HG02885 (cell line): ENCODE measurements around the gene REXO1.
A peak's percentile ranks its signal among the peaks of the same experiment; 100 is the strongest.
"Not testable (repeated sequence)": the region's sequence is repeated elsewhere in the genome, so short reads cannot be mapped to it uniquely, and the experiment has no call there.

Source experiments
- ATAC-seq: cut with Tn5 transposase; IDR thresholded peaks from one replicate; pipeline ENCODE4 v1.9.1; 2021; ENCODE audit warnings: mild to moderate bottlenecking; ENCODE audit not compliant: unreplicated experiment, poor library complexity

The REXO1 gene

DNA sequence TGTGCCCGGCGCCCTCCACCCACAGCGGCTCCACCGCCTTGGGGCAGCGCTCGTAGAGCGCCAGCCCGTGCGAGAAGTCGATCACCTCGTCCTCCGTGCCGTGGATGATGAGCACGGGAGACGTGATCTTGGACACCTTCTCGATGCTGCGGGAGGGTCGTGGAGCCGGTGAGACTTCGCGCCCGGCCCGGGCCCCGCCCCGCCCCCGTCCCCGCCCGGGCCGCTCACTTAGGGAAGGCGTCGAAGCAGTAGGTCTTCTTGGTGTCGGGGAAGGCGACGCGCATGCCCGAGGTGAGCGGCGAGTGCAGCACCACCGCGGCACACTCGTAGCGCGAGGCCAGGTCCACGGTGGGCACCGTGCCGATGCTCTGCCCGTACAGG, 29.0 kb upstream of the REXO1 start:
- ATAC-seq = not testable (repeated sequence)

DNA sequence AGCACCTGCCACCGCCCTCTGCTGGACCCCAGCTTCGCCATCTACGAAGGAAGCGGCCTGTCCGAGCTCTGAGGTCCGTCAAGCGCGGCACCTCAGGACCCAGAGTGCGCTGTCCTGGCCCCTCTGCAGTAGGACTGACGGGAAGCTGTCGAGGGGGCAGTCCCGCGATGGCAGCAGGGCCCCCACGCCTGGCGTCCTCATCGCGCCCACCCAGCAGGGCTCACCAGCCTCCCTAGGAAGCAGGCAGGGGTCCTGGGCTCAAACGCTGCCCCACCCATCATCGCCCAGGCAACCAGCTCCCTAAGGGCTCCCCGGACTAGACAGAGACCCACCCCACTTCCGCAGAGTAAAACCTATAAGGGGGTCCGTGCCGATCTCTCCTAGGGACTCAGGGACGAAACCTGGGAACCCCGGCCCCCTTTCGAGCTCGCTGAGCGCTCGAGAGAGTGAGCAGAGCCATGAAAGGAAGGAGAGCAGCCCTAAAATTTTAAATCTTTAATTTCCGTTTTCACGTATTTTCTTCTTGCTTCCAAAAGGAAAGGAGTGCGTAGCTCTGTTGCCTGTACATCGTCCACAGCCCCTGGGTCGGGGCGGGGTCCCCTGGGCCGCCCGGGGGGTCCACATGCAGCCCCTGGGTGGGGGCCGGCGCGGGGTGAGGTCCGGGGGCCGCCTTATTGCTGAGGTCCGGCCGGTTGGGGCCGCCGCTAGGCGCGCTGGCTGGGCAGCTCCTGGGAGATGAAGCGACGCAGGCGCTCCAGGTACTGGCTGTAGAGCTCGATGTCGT, 28.4 kb upstream of the REXO1 start:
- ATAC-seq = not testable (repeated sequence)

DNA sequence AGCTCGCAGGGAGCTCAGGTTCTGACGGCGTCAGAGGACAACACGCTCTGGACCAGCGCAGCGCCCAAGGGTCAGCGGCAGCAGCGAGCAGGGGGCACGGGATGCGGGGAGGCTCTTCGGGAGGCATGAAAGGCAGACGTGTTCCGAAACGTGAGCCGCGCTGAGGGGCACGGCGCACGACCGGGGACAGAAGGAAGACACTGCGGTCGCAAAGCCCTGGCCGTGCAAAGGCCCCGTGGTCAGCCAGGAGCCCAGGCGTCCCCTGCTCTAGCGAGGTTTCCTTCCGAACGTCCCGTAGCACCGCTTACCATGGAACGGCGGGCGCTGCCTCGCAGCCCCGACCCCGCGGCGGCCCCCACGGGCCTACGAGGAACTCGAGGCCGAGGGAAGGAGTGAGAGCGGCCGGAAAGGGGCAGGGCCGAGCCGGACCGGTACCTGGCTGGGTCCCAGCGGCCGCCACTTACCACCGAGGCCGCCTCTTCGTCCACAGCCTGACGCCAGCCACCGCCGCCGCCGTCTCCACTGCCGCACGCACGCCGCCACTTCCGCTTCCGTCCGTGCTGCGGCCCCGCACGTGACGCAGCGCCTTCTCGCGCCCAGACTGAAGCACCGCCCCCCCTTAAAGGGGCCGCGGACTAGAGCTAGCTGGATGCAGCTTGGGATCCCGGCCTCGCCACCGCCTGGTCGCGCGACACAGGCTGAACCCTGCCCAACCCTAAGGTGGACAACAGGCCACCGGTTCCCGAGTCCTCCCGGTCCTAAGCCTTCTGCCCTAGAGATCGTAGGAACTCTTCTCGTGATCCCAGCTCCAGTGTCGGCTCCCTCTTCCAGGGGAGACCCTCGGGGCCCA, 27.6 kb upstream of the REXO1 start:
- peak; percentile 93 for ATAC-seq

DNA sequence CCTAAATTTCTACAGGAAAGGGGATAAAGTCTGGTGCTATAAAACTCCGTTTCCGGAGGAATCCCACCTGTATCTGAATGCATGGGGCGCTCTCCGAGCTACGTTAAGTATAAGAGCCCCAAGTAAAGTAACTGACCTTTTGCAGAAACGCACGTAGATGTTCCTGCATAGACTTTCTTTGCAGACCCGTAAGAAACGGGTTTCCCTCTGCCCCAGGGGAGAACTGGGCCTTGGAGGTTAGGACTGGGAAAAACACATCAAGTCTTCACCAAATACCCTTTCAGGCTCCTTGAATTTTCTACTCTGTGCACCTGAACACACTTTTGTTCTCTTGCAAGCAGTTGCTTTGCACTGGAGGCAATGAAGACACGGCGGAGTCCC, 27.0 kb upstream of the REXO1 start:
- ATAC-seq = not testable (repeated sequence)

DNA sequence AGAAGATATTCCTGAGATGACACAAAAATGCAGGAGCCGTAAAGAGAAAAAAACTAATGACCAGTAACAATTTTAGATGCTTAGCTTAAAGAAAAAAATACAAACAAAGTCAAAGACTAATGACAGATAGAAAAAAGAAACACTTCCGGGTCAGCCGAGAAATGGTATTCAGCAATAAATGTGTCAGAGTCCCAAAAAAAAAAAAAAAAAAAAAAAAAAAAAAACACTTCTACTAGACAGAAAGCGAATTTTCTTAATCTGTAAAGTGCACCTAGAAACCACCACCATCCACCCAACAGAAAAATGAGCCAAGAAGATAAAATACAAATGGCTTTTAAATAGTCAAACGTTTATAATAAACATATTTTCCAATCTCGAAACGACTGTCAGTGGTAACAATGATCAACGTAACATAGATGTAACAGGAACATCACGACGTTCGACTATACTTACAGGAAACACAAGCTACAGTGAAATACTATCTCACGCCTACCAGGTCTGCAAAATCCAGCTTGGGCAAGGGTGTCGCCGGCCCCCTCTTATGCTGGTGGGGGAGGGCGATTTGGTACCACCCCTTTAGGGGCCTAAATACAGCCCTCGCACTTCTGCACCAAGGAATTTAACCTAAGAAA, 26.4 kb upstream of the REXO1 start:
- ATAC-seq = no peak

DNA sequence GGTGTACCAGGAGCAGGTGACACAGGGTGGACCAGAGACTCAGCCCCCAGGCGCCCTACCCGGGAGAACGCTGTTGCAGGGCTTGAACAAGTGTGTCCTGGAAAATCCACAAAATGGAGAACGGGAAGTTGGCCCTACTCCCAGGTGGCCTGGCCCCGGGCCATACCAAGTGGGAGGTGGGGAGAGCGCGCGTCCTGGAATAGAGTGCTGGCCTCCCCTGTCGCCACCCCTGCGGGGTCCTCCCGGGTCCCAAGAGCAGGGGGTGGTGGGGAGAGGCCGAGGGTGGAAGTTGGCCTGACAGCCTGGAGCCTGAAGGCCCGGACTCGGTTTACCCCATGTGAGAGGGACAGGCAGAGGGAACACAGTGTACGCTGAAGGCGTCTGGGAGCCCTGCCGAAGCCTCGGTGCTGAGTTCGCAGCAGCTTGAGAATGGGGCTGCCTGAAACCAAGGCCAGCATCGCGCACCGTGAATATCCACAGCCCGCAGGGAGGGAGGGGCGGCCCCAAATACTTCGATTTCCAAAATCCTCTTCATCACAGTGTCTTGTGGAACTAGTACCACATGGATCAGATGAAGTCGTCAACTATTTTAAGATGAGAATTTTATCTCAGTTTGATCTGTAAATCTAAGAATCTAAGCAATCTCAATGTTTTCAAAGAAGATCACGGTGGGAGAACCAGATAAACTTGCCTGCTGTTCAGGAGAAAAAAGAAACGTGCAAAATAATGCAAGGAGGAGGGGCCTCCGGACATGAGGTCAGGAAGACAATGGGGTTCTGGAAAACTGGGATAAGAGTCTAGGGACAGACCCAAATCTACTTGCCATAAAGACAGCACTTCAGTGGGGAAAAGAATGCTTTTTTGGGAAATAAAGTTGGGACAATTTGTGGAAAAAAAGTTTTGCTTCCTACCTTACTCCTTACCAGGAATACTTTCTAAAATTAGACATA, 25.5 kb upstream of the REXO1 start:
- no peak for ATAC-seq

DNA sequence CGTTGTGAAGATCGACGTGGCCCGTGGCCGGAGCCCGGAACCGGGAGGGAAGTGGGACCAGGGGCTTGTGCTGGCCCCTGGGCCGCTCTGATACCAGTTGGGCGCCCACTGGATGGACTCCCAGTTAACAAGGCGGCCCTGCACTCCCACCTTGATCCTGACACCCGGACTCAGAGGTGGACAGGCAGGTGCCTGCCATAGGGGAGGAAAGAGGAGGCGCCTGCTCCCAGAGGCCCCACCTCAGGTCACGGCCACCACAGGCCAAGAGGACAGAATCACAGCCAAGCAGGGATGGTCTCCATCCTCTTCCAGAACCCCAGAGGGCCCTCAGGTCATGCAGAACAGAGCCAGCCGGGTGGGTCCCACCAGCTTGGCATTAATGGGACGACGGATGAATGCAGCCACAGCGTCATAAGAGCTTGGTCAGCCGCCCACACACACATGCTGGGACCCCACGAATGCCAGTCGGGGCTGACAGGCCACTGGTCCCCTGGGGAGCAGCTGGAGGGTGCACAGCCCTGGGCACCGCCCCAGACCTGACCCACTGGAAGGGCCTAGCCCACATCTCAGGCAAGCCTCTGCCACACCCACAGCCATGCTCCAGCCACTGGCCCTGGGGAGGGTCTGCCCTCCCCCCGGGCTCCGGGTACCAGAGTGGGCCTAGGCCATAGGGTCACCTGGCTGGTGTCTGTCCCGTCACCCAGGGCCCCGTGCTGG, 24.7 kb upstream of the REXO1 start:
- no peak for ATAC-seq

DNA sequence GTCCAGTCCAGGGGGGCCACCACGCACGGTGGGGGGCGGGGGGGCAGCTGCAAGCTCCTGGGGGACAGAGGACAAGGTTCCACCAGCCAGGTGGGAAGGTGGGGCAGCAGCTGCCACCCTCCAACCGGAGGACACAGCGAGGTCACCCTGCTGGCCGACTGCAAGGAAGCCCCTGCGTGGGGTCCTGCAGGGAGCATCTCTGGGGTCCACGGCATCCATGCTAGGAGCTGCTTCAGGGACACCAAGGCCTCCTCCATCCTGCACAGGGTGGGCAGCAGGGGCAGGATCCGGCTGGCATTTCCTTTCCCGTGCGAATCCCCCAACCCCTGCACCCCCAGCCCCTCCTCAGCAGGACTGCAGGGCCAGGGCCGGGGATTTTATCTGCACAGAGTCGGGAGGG, 23.3 kb upstream of the REXO1 start:
- ATAC-seq = no peak

DNA sequence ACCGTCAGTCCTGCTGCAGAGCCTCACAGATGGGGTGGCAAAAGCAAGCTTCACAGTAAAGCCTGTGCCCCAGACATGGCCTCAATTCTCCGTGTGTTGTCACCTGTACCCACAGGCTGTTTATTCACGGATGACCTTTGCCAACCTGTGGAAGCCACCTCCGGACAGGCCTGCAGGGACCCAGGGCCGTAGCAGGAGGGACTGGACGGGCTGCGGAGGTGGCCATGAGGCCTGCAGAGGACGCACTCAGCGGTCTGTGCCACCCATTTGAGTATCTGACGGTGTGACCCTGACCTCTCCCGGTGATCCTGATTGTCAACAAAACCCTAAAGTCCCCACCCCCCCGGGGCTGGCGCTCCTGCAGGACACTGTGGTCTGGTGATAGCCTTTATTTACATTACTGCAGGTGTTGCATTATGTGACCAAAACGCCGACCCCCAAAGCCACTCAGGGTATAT, 22.9 kb upstream of the REXO1 start:
- no peak for ATAC-seq

DNA sequence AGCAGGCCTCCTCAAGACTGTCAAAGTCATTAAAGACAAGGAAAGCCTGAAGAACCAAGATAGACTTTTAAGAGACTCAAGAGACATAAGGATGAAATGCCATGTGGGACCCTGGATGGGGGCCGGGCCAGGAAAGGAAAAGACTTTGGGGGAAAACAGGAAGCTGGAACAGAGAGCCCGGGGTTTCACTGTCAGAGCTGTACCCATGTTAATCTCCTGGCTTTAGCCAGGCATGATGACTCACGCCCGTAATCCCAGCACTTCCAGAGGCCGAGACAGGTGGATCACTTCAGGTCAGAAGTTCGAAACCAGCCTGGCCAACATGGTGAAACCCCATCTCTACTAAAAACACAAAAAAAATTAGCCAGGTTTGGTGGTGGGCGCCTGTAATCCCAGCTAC, 20.7 kb upstream of the REXO1 start:
- ATAC-seq = no peak

DNA sequence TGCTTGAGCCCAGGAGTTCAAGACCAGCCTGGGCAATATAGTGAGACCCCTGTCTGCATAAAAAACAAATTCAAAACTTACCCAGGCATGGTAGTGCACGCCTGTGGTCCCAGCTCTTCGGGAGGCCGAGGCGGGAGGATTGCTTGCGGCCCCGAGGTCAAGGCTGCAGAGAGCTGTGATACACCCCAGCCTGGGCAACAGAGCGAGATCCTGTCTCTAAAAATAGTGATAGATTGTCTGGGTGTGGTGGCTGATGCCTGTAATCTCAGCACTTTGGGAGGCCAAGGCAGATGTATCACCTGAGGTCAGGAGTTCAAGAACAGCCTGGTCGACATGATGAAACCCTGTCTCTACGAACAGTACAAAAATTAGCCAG, 19.1 kb upstream of the REXO1 start:
- ATAC-seq = no peak

DNA sequence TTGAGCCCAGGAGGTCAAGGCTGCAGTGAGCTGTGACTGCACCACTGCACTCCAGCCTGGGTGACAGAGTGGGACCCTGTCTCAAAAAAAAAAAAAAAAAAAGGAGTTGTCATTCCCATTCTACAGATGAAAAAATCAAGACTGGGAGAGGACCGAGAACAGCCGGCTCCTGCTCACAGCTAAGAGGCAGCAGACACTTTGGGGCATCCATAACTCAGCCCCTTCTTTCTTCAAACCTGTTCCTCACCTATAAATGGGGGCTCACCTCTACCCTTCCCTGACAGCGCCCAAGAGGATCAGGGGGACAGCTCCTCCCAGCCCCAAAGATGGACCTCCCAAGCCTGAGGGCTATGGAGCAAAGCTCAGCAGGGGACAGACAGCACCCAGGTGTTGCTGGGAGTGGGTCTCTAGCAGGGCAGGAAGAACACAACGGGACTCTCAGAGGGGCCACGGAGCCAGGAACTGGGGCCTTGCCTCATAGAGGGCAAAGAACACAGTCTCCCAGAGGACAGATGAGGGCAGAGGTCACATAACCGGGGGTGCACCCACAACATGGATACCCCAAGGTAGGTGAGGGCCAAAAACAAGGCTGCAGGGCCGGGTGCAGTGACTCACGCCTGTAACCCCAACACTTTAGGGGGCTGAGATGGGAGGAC, 18.5 kb upstream of the REXO1 start:
- ATAC-seq = no peak

DNA sequence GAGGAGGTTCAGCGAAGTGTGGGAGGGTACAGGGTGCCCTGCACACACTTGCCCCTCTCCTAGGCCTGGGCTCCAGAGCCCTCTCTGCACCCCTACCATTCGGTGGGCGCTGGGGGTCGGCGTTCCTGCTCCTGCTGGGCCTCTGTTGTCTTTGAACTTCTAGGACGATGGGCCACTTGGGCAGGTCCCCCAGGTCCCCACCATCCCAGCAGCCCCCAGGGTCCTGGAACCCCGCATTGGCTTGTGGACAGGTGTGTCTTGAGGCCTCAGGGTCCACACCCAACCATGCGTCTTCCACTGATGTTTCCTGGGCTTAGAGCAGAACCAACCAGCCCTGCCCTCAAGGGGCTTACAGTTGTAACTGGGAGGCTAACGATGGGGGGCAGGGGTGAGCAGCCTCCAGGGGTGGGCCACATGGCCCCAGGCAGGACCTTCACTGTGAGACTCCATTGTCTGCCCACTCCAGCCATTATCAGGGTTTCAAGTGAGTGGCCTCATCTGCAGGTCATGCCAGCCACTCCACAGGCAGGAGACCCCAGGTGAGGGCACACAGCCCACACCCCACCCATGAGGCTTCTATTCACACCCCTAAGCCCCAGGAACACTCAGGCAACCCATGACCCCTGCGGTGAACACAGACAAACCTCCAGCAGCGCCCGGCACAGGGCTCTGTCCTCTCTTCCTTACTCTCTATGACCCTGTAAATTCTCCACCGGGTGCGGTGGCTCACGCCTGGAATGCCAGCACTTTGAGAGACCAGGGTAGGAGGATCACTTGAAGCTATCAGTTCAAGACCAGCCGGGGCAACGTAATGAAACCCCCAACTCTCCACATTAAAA, 17.1 kb upstream of the REXO1 start:
- no peak for ATAC-seq

DNA sequence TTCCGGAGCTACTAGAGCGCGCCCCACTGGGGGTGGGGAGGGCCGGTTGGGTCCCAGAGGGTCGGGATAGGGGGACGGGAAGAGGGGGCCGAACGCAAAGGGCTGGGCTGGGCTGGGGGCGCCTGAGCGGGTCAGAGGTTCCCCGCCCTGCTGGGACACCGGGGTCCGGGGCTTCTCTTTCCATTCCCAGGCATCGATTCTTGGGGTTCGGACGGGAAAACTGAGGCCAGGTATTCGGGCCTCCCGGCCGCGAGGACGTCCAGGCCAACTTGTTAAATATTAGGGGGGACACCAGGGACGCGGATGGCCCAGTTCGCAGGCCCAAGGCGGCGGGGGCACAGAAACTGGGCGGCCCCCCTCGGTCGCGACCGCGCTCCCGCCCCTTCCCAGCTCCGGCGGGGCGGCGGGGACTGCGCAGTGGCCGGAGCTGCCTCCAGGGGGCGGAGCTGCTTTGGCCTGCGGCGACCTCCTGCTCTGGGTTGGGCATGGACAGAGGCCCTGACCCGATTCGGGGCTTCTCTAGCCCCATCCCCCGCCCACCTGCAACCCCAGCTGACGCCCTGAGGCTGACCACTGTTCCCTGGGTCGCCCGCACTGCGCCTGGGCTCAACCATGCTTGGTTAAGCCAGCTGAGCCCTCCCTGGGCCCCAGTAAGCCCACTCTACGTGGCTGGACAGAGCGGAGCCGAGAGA, 16.3 kb upstream of the REXO1 start:
- peak; percentile 30 for ATAC-seq

DNA sequence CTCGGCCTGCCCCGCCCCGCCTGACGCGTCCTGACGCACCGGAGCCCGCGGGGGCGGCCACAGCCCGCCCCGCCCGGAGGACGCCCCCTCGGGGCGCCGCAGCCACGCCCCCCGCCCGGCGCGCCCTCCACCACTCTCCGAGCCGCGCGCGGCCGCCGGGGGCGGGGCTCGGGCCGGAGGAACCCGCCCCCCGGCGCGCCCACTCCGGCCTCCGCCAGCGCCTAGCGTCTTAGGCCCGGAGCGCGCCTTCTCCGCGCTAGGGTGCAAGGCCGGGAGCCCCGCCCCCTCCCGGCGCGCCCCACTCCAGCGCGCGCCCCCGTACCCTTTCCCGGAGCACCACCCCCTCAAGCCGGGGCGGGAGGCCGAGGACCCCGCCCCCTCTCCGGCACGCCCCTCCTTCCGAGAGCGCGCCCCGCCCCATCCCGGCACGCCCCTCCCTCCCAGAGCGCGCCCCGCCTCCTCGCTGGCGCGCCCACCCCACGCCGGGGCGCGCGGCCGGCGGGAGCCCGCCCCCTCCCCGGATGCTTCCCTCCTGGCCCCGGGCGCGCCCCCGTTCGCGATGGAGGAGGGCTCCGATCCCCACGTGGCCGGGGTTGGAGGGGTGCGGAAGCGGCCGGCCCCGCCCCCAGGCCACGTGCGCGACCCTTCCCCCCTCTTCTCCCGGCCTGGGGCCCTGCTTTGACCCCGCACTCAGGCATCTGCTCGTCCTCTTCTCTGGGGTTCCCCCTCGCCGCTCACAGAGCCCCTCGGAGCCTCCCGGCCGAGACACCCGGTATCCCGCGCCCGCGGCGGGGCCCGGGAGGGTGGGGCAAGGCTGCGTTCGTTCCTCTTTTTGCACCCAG, 15.6 kb upstream of the REXO1 start:
- ATAC-seq = peak; percentile 62

DNA sequence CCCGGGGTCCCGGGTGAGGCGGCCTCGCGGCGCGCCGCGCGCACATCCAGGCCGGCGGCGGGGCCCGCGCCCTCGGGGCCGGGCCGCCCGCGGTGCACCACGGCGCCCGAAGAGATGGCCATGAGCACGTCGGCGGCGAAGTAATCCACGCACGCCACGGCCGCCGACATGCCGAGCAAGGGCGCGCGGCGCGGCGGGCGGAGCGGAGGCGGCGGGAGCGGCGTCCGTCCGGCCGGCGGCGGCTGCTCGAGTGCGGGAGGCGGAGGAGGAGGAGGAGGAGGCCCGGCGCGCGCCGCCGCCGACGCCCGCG, 15.0 kb upstream of the REXO1 start, which contains the start of gene KLF16:
KLF16 (minus strand) TSS at position 252 of the 310 bp plus-strand sequence; CDS start at position 170, 82 bp downstream.
- no peak for ATAC-seq
